Measurements from ENCODE around the gene FGF13. TPM values are rescaled to one million over a fixed set of nuclear protein-coding genes. Genes with fewer than 3 reads are reported as not detected.

FGF13 gene
- polyA plus RNA-seq (2011; rRNA removed) (0.13 and 0.17 TPM in 2 replicates), polyA plus RNA-seq (2017; fragmentation: RNase III; extraction: RNeasy Plus Mini Kit Qiagen cat#74134 plus additional on column Dnase treatment) (not detected in 3 replicates), polyA minus RNA-seq (2011; rRNA and poly(A)+ RNA removed) (not detected in 2 replicates)
- 0.01 and 0.11 TPM in 2 replicates for polyA plus RNA-seq (2012; cell fraction: cytosol; rRNA removed)
- not detected in 2 replicates for polyA plus RNA-seq (2012; cell fraction: nucleus; rRNA removed)

DNA sequence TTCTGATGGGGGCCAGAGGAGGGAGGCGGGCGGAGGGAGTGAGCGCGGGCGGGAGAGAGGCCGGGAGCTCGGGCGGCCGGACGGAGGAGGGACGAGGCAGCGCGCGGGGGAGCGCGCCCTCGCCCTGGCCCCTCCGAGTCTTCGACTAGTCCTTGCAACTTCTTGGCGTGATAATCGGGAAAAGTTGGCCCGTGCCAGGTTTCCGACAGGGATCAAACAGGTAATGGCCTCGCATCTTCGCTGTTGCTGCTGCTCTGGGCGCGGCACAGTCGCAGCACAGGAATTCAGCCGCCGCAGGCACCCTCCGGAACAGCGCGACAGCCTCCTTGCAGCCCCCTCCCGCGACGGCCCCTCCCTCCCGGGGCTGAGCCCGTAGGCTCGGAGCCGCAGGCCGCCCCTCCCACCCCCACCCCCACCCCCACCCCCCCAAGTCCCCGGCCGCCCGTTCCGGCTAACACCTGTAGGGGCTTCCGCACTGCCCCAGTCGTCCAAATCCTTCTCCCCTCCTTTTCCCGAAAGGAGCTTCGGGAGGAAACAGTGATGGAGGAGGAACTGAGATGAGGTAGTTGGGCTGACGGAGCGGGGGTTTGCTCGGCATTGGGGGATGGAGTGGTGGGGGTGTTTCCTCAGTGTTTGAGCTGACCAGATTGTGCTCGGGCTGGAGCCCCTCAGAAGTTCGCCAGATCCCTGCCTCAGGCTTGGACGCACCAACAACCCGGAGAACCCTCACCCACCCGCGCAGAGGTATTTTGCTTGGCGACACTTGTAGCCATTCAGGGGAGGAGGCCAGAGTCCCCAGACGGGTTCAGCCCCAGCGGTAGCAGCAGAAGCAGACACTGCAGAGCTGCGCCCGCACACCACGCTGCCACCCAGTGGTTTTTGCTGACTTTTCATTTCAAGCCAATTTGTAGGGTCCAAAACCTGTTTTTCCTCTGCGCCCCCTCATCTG lies at the start of gene FGF13:
FGF13 (minus strand) TSS at position 319 of the 949 bp plus-strand sequence. CDS start 714 bp downstream, outside the sequence.
- H3K4me2 ChIP-seq: peak within 1 kb of the TSS; percentile 75
- WGBS (ENCODE audit: missing lambda C conversion rate): 3% methylated on average over 12 of the region's 65 CpGs
- ChIA-PET POLR2A (no interaction called here), CTCF (interaction anchor here (1.1 kb wide), 1 partner anchor 12 kb away, joined by 3 read pairs; no protein-coding TSS in a partner anchor)
- H3K4me1 ChIP-seq: no peaks in the 10 kb centered on the region
- DNase-seq (ENCODE audit: low read depth in 1 of 2, low spot score in 1 of 2) (peak in 1 of 2 experiments; percentile 24), ATAC-seq (peak; percentile 89 to 90), FAIRE-seq (no peak)
- no peak within 1 kb of the TSS for H3K27ac ChIP-seq
- TF ChIP-seq RAD21 (conservative IDR thresholded peaks at IDR 0.05 in 1 of 2, IDR thresholded peaks at IDR 0.05 in 1 of 2) (peak in 1 of 2 experiments; percentile 23; a peak in 1 of 5 replicates), MAFK (IDR thresholded peaks at IDR 0.05; ENCODE audit: partially characterized antibody) (peak; percentile 85), ZNF302 (CRISPR knock-in tag; IDR thresholded peaks at IDR 0.05) (no peak)
- H3K4me3 ChIP-seq: peak within 1 kb of the TSS; percentile 37
- H3K9me3 ChIP-seq: no peaks in the 10 kb centered on the region

DNA sequence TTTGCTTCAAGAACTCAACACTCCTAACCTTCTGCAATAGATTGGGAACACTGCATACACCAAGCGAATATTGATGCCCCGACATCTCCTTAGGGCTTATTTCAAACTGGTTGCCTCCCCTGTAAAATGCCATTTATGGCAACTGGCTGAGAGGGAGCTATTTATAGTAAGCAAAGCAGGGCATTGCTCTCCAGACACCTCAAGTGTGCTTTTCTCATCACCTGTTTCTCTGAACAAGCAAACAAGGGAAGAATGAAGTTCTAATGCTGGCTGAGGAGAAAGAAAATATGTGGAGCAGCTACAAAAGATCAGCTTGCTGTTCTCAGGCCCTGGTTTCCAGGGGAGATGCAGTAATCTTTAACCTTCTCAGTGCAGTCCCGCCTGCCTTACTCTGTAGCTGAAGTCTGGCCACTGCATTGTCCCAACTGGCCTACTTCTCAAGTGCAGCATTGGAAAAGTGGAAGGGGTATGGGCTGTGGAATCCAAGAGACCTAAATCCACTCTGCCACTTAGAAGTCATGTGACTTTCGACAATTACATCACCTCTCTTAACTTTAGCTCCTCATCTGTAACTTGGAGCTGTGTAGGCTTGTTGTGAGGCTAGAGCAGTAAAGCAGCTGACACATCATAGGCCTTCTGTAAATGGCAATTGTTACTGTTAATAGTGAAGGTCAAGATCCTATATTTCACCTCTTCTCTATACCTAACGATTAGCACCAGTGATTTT lies 47.9 kb upstream of the FGF13 start:
- H3K9me3 ChIP-seq: no peaks in the 10 kb centered on the region
- no peak overlapping the region for H3K4me2 ChIP-seq
- no peak for ATAC-seq
- no peak overlapping the region for H3K4me3 ChIP-seq
- H3K27ac ChIP-seq: no peak overlapping the region
- CTCF ChIA-PET: interaction anchor here (1.0 to 1.7 kb wide), 4 partner anchors 14 to 632 kb away, joined by 3 to 5 read pairs (median 3); no protein-coding TSS in a partner anchor
- no peak for FAIRE-seq
- H3K4me1 ChIP-seq: no peaks in the 10 kb centered on the region
- 0% methylated on average over 5 of the region's 5 CpGs for WGBS (ENCODE audit: missing lambda C conversion rate)
- TF ChIP-seq, protein P1, sequence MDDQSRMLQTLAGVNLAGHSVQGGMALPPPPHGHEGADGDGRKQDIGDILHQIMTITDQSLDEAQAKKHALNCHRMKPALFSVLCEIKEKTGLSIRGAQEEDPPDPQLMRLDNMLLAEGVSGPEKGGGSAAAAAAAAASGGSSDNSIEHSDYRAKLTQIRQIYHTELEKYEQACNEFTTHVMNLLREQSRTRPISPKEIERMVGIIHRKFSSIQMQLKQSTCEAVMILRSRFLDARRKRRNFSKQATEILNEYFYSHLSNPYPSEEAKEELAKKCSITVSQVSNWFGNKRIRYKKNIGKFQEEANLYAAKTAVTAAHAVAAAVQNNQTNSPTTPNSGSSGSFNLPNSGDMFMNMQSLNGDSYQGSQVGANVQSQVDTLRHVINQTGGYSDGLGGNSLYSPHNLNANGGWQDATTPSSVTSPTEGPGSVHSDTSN (IDR thresholded peaks at IDR 0.05): no peak
- no peak for TF ChIP-seq BHLHE40 (IDR thresholded peaks at IDR 0.05; ENCODE audit: low read depth, low read length)
- no peak for TF ChIP-seq NPAS2 (CRISPR knock-in tag; IDR thresholded peaks at IDR 0.05; ENCODE audit: borderline replicate concordance)
- no peak for DNase-seq (ENCODE audit: low read depth in 1 of 2, low spot score in 1 of 2)
- POLR2A ChIA-PET: no interaction called here

DNA sequence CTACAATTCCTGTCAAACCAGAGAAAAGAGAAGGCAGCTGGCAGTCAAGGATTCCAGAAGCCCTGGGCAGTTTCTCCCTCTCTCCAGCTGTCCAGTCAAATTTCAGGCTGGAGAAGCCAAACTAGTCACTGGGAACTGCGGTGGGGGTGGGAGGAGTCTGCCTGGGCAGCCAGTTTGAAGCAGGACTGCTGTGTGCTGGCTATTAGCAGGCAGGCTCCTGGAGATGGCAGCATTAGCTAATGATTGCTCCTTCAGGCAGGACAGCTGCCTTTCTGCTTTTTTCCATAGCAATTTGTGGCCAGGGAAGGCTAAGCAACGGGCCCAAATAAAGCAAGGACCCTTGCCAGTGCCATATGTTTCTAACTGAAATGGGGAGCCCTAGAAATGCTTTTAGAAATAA lies 44.7 kb upstream of the FGF13 start:
- H3K4me1 ChIP-seq: no peaks in the 10 kb centered on the region
- H3K4me2 ChIP-seq: no peak overlapping the region
- CTCF ChIA-PET: interaction anchor here (0.9 kb wide), 1 partner anchor 803 kb away, joined by 5 read pairs; no protein-coding TSS in a partner anchor
- DNase-seq (ENCODE audit: low read depth in 1 of 2, low spot score in 1 of 2) (peak in 1 of 2 experiments; percentile 11), ATAC-seq (peak; percentile 50 to 53; a peak in 3 of 6 replicates), FAIRE-seq (no peak)
- POLR2A ChIA-PET: no interaction called here
- no peak overlapping the region for H3K27ac ChIP-seq
- no peak overlapping the region for H3K4me3 ChIP-seq
- H3K9me3 ChIP-seq: no peaks in the 10 kb centered on the region
- 0 out of 5 replicates have a peak, but pooled peaks of 1 of the 2 experiments have one; percentile 6 for TF ChIP-seq RAD21 (conservative IDR thresholded peaks at IDR 0.05 in 1 of 2, IDR thresholded peaks at IDR 0.05 in 1 of 2)
- no peak for TF ChIP-seq HOXB13 (CRISPR knock-in tag; IDR thresholded peaks at IDR 0.05; ENCODE audit: low read depth)
- TF ChIP-seq KDM5A (IDR thresholded peaks at IDR 0.05): no peak
- TF ChIP-seq, protein P2, sequence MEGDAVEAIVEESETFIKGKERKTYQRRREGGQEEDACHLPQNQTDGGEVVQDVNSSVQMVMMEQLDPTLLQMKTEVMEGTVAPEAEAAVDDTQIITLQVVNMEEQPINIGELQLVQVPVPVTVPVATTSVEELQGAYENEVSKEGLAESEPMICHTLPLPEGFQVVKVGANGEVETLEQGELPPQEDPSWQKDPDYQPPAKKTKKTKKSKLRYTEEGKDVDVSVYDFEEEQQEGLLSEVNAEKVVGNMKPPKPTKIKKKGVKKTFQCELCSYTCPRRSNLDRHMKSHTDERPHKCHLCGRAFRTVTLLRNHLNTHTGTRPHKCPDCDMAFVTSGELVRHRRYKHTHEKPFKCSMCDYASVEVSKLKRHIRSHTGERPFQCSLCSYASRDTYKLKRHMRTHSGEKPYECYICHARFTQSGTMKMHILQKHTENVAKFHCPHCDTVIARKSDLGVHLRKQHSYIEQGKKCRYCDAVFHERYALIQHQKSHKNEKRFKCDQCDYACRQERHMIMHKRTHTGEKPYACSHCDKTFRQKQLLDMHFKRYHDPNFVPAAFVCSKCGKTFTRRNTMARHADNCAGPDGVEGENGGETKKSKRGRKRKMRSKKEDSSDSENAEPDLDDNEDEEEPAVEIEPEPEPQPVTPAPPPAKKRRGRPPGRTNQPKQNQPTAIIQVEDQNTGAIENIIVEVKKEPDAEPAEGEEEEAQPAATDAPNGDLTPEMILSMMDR (IDR thresholded peaks at IDR 0.05): no peak
- no peak for TF ChIP-seq CHD4 (IDR thresholded peaks at IDR 0.05; ENCODE audit: borderline replicate concordance)
- 10% methylated on average over 2 of the region's 2 CpGs for WGBS (ENCODE audit: missing lambda C conversion rate)

DNA sequence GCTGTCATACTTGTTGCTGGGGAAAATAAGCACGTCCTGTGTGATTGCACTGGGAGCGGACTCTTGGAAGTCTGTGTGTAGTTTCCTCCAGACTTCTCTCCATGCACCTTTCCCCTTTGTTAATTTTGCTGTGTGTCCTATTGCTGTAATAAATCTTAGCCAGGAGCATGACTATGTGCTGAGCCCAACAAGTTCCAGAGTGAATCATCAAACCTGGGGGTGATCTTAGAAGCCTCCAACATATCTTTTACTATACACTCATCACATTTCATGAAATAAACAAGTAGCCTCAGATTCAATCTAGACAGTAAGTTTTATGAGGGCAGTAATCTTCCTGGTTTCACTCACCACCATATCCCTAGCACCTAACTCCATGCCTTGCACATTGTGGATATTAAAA lies 43.3 kb upstream of the FGF13 start:
- ATAC-seq: no peak
- H3K9me3 ChIP-seq: no peaks in the 10 kb centered on the region
- ChIA-PET POLR2A (no interaction called here), CTCF (no interaction called here)
- no peak for FAIRE-seq
- no peak overlapping the region for H3K4me2 ChIP-seq
- no peaks in the 10 kb centered on the region for H3K4me1 ChIP-seq
- TF ChIP-seq, protein P3, sequence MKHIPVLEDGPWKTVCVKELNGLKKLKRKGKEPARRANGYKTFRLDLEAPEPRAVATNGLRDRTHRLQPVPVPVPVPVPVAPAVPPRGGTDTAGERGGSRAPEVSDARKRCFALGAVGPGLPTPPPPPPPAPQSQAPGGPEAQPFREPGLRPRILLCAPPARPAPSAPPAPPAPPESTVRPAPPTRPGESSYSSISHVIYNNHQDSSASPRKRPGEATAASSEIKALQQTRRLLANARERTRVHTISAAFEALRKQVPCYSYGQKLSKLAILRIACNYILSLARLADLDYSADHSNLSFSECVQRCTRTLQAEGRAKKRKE (CRISPR knock-in tag; IDR thresholded peaks at IDR 0.05; ENCODE audit: low read depth): no peak
- TF ChIP-seq KDM1A (IDR thresholded peaks at IDR 0.05; ENCODE audit: low read depth): no peak
- DNase-seq (ENCODE audit: low read depth in 1 of 2, low spot score in 1 of 2): no peak
- whole genome bisulfite sequencing (ENCODE audit: missing lambda C conversion rate): 0% methylated on average over 2 of the region's 2 CpGs
- H3K4me3 ChIP-seq: no peak overlapping the region
- no peak overlapping the region for H3K27ac ChIP-seq
